IMR-90 (cell line): Measurements from ENCODE around the gene PRKCE.

Experiments used
- MAFK ChIP-seq: IDR thresholded peaks from 2 replicates; pipeline ENCODE4 v1.6.1; 2012; ENCODE audit warnings: low read depth, low read length, improper control_type of control experiment
- POLR2A ChIP-seq: IDR thresholded peaks from 2 replicates; pipeline ENCODE4 v1.6.1; 2012; ENCODE audit warnings: mild to moderate bottlenecking, low read depth, low read length
- TF ChIP-seq, protein P1 (sequence below): conservative IDR thresholded peaks from 2 replicates; pipeline ENCODE4 v1.5.1; 2012; ENCODE audit warnings: mild to moderate bottlenecking, low read depth, low read length, improper control_type of control experiment

DNA sequence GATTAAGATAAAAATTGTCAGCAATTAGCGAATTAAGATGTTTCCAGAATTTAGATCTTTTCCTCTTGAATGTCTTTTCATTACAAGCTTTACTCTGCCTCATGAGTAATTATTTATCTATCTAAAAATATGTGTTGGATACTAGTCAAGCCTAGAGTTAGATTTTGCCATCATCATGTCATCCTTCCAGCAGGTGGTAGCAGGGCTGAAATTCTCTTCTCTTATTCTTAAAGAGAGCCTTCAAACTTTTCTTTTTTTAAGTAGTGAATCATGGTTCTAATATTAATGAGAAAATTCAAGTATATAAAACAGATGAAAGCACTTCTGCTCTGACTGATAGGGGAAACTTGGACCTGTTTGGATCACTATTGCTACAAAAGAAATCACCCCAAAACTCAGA lies 405.1 kb downstream of the PRKCE start:
- TF ChIP-seq POLR2A (no peak), MAFK (no peak)
- TF ChIP-seq, protein P1, sequence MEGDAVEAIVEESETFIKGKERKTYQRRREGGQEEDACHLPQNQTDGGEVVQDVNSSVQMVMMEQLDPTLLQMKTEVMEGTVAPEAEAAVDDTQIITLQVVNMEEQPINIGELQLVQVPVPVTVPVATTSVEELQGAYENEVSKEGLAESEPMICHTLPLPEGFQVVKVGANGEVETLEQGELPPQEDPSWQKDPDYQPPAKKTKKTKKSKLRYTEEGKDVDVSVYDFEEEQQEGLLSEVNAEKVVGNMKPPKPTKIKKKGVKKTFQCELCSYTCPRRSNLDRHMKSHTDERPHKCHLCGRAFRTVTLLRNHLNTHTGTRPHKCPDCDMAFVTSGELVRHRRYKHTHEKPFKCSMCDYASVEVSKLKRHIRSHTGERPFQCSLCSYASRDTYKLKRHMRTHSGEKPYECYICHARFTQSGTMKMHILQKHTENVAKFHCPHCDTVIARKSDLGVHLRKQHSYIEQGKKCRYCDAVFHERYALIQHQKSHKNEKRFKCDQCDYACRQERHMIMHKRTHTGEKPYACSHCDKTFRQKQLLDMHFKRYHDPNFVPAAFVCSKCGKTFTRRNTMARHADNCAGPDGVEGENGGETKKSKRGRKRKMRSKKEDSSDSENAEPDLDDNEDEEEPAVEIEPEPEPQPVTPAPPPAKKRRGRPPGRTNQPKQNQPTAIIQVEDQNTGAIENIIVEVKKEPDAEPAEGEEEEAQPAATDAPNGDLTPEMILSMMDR = 0 out of 2 replicates have a peak, but pooled peaks have one; percentile 19
